Tibial artery (tissue), 4 donors: ENCODE data around the gene PTPRN2.

ENCODE experiments used
- DNase-seq, 2 donors: peaks; one replicate each; pipeline ENCODE4 v3.0.0-alpha.2; 2019
- H3K27ac ChIP-seq, 2 donors: fragments of 200-600 bp; sonication (generic) in 1 of 2; 1 replicate in 1 of 2; 2 replicates in 1 of 2; pipeline ENCODE4 v1.5.1; 2018 to 2019; ENCODE audit warnings: mild to moderate bottlenecking in 1 of 2
- H3K27me3 ChIP-seq, 2 donors: fragments of 200-600 bp; sonication (generic) in 1 of 2; one replicate each; pipeline versions ENCODE4 v1.5.1 to v1.6.0; 2016 to 2019
- H3K36me3 ChIP-seq, 3 donors: fragments of 200-600 bp; sonication (generic) in 2 of 3; one replicate each; pipeline ENCODE4 v1.5.1; 2016 to 2019; ENCODE audit warnings: mild to moderate bottlenecking in 2 of 3
- H3K4me1 ChIP-seq, 4 donors: fragments of 200-600 bp; sonication (generic) in 2 of 4; 1 replicate in 3 of 4; 2 replicates in 1 of 4; pipeline ENCODE4 v1.5.1; 2016 to 2019
- H3K4me3 ChIP-seq, 2 donors: fragments of 200-600 bp; sonication (generic) in 1 of 2; 1 replicate in 1 of 2; 2 replicates in 1 of 2; pipeline ENCODE4 v1.5.1; 2018 to 2019; ENCODE audit warnings: mild to moderate bottlenecking in 2 of 2
- H3K9me3 ChIP-seq, 3 donors: fragments of 200-600 bp; sonication (generic) in 1 of 3; one replicate each; pipeline ENCODE4 v1.5.1; 2016 to 2019
- CTCF ChIP-seq, 2 experiments: fragments of 200-600 bp in 1 of 2; fragments of 450-650 bp in 1 of 2; IDR thresholded peaks; one replicate each; pipeline ENCODE4 v1.5.1; 2017 to 2019; ENCODE audit warnings: antibody characterized with exemption in 2 of 2, mild to moderate bottlenecking in 1 of 2, moderate library complexity in 1 of 2
- intact Hi-C: fragments of 100-400 bp; cut with DNase I; formaldehyde crosslinking; loops from one replicate; pipeline ENCODE4 v1.15.0; 2023; ENCODE audit warnings: low total_unique reads

PTPRN2 gene

GRCh38 chr7:157623556-157623955 is 964.1 kb downstream of the PTPRN2 start:
- Histone ChIP-seq H3K4me3 (no peak overlapping the region), H3K27me3 (no peaks in the 10 kb centered on the region), H3K9me3 (peaks cover 0 to 6% (median 0%) of the 10 kb centered on the region in 3 donors), H3K4me1 (no peaks in the 10 kb centered on the region), H3K27ac (no peak overlapping the region), H3K36me3 (no peaks in the 10 kb centered on the region)
- intact Hi-C loops = no loop called here
- TF ChIP-seq CTCF (IDR thresholded peaks at IDR 0.05) = no peak
- DNase-seq = no peak

DNA sequence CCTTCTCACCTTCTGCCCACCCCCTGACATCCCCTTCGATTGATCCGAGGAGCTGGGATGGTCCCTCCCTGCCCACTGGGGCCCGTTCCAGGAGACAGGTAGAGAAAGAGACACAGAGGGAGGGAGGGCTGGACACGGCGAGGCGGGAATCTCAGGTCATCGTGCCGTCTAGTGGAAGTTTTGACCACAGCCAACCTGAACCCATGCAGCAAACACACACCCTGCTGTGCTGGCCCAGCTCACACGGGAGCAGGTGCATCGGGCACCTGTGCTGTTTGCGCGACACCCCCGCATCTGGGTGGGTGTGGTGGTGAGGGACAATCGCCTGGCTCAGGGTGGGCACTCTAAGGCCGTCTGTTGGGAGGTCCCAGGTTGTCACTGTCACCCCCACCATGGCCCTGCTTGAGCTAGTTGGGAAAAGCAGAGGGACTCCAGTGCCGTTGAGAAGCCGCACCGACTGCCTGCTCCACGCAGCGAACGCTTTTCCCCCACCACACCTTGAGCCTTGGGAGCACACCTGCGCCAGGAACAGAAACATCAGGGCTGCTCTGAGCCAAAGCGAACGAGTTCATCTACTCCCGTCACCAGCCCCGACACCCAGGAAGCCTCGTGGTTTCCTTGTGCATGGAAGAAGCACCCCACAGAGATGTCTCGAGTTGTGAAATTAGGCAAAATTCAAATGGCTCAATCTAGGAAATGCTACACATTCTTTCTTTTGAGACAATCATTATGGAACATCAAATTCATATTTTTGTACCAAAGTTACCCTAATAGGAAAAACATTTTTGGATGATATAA is 965.0 kb downstream of the PTPRN2 start:
- intact Hi-C loops = no loop called here
- Histone ChIP-seq H3K4me3 (no peak overlapping the region), H3K36me3 (no peaks in the 10 kb centered on the region), H3K9me3 (peaks cover 0 to 6% (median 0%) of the 10 kb centered on the region in 3 donors), H3K27me3 (no peaks in the 10 kb centered on the region), H3K4me1 (no peaks in the 10 kb centered on the region), H3K27ac (no peak overlapping the region)
- no peak for TF ChIP-seq CTCF (IDR thresholded peaks at IDR 0.05)
- no peak for DNase-seq

DNA sequence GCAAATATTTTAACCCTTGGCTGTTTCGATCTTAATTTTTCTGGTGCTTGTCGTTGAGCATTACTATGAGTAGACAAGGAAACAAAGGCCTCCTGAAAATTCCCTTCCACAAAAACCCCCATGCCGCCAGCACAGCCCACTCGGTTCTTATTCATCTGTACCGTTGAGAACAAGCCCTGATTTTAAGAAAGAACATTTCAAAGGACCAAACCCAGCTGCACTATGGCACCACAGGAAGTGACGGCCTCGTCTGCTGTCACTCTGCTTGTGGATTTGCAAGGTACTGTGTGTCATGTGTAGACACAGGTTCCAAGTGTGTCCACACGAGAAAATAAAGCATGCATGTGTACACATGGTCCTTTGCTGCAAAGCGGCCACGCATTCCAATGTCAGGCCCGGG is 965.6 kb downstream of the PTPRN2 start:
- no peak for TF ChIP-seq CTCF (IDR thresholded peaks at IDR 0.05)
- no peak for DNase-seq
- Histone ChIP-seq H3K4me1 (no peaks in the 10 kb centered on the region), H3K27me3 (no peaks in the 10 kb centered on the region), H3K9me3 (peaks cover 0 to 6% (median 0%) of the 10 kb centered on the region in 3 donors), H3K36me3 (no peaks in the 10 kb centered on the region), H3K27ac (no peak overlapping the region), H3K4me3 (no peak overlapping the region)
- intact Hi-C loops = no loop called here

DNA sequence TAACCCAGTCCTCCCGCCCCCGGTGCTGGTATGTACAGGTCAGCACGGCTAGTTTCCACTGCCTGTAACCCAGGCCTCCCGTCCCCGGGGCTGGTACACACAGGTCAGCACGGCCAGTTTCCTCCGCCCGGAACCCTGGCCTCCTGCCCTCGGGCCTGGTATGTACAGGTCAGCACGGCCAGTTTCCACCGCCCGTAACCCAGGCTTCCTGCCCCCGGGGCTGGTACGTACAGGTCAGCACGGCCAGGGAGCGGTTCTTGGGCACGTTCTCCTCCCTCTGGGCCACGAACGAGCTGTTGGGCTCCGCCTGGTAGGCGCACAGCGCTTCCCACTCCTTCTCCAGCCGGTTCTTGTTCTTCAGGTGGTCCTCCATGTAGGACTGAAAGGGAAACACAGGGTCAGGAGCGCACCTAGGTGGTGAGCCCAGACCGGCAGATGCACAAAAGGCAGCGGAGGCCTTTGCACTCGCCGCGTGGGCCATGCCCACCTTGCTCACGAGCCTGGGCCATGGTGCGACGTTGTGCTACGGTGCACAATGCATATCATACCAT is 966.4 kb downstream of the PTPRN2 start:
- intact Hi-C loops = no loop called here
- no peak for TF ChIP-seq CTCF (IDR thresholded peaks at IDR 0.05)
- Histone ChIP-seq H3K27ac (no peak overlapping the region), H3K27me3 (no peaks in the 10 kb centered on the region), H3K36me3 (no peaks in the 10 kb centered on the region), H3K4me3 (no peak overlapping the region), H3K4me1 (no peaks in the 10 kb centered on the region), H3K9me3 (peaks cover 0 to 6% (median 0%) of the 10 kb centered on the region in 3 donors)
- DNase-seq = no peak

DNA sequence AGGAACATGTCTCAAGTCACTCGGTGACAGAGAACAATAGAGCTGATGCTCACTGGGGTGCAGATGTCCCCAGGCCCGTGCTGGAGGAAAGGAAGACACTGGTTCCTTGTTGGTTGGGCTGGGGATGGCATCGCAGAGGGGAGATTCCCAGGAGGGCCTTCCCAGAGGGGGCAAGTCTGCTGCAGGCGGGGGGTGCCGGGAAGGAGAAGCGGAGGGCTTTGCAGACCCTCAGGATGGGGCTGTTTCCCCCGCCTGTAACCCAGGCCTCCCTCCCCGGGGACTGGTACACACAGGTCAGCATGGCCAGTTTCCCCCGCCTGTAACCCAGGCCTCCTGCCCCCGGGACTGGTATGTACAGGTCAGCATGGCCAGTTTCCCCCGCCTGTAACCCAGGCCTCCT is 967.0 kb downstream of the PTPRN2 start:
- Histone ChIP-seq H3K36me3 (no peaks in the 10 kb centered on the region), H3K27me3 (no peaks in the 10 kb centered on the region), H3K9me3 (peaks cover 0 to 6% (median 0%) of the 10 kb centered on the region in 3 donors), H3K4me1 (no peaks in the 10 kb centered on the region), H3K27ac (no peak overlapping the region), H3K4me3 (no peak overlapping the region)
- TF ChIP-seq CTCF (IDR thresholded peaks at IDR 0.05) = no peak
- DNase-seq = no peak
- intact Hi-C loops = no loop called here
